Transverse colon (tissue), 3 donors: ENCODE results near the gene ST6GAL1.

Experiments used
- POLR2A ChIP-seq: fragments of 450-650 bp; IDR thresholded peaks from one replicate; pipeline ENCODE4 v1.6.1; 2016; ENCODE audit warnings: antibody characterized with exemption, mild to moderate bottlenecking, moderate library complexity
- TF ChIP-seq, protein P1 (sequence below), 5 experiments: fragments of 200-600 bp in 3 of 5; fragments of 450-650 bp in 2 of 5; sonication (generic) in 3 of 5; IDR thresholded peaks; 1 replicate in 2 of 5; 2 replicates in 3 of 5; pipeline ENCODE4 v1.5.1; 2016 to 2017; ENCODE audit warnings: antibody characterized with exemption in 5 of 5, inconsistent platforms in 3 of 5, mild to moderate bottlenecking in 2 of 5, moderate library complexity in 1 of 5

DNA sequence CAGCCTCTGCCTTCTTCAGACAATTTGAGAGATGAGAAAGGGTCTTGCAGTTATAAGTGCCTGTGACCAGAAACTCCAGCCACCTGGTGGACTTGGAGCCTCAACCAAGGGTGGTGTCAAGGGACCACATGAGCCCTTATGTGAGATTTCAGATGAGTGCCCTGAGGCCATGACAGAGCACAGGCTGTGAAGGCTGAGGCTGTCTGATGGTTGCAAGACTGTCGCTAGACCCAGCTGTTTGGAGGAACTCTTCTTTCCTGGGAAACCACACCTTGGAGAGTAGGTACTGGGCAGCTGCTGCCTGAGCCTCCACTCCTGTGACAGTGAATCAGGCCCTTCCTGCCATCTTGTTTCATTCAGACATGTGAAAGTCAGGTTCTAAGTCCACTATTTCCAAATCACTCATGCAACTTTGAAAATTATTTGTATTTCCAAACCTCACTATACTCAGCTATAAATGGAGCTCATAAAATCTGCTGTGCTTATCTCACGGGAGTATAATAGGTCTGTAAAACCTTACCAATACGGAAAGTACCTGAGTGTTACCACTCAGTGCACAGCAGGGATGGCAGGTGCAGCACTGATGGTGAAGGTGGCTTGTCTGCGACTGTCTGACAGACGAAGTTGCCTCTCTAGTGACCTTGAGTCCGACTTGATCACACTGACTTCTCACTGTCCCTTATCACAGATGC, 109.5 kb downstream of the ST6GAL1 start:
- TF ChIP-seq, protein P1, sequence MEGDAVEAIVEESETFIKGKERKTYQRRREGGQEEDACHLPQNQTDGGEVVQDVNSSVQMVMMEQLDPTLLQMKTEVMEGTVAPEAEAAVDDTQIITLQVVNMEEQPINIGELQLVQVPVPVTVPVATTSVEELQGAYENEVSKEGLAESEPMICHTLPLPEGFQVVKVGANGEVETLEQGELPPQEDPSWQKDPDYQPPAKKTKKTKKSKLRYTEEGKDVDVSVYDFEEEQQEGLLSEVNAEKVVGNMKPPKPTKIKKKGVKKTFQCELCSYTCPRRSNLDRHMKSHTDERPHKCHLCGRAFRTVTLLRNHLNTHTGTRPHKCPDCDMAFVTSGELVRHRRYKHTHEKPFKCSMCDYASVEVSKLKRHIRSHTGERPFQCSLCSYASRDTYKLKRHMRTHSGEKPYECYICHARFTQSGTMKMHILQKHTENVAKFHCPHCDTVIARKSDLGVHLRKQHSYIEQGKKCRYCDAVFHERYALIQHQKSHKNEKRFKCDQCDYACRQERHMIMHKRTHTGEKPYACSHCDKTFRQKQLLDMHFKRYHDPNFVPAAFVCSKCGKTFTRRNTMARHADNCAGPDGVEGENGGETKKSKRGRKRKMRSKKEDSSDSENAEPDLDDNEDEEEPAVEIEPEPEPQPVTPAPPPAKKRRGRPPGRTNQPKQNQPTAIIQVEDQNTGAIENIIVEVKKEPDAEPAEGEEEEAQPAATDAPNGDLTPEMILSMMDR (IDR thresholded peaks at IDR 0.05) = no peak
- peak; percentile 36 for TF ChIP-seq POLR2A
